Spleen (tissue), 7 donors: ENCODE data around the gene PTP4A1.

Source experiments
- POLR2A ChIP-seq, 3 donors: fragments of 450-650 bp; IDR thresholded peaks; one replicate each; pipeline ENCODE4 v1.5.1; 2017; ENCODE audit warnings: antibody characterized with exemption in 3 of 3, mild to moderate bottlenecking in 1 of 3
- POLR2AphosphoS5 ChIP-seq, 3 donors: sonication (generic); formaldehyde crosslinking; IDR thresholded peaks; one replicate each; pipeline ENCODE4 v1.5.1; 2017; ENCODE audit warnings: antibody characterized with exemption in 3 of 3
- TF ChIP-seq, protein P1 (sequence below), 11 experiments: fragments of 200-600 bp in 7 of 11; fragments of 450-650 bp in 4 of 11; sonication (generic) in 4 of 11; IDR thresholded peaks in 8 of 11; conservative IDR thresholded peaks in 3 of 11; 1 replicate in 7 of 11; 2 replicates in 4 of 11; pipeline versions ENCODE4 v1.4.0 to v1.8.0; 2016 to 2021; ENCODE audit warnings: antibody characterized with exemption in 11 of 11, inconsistent platforms in 4 of 11, mild to moderate bottlenecking in 1 of 11
- donor health status: DM: no; HTN: no; CAD: no; lungs with moderate emphysema.
- donor health status: DM: no; HTN: no; CAD: no.
- donor health status: DM: no; HTN: no; CAD: no.

DNA sequence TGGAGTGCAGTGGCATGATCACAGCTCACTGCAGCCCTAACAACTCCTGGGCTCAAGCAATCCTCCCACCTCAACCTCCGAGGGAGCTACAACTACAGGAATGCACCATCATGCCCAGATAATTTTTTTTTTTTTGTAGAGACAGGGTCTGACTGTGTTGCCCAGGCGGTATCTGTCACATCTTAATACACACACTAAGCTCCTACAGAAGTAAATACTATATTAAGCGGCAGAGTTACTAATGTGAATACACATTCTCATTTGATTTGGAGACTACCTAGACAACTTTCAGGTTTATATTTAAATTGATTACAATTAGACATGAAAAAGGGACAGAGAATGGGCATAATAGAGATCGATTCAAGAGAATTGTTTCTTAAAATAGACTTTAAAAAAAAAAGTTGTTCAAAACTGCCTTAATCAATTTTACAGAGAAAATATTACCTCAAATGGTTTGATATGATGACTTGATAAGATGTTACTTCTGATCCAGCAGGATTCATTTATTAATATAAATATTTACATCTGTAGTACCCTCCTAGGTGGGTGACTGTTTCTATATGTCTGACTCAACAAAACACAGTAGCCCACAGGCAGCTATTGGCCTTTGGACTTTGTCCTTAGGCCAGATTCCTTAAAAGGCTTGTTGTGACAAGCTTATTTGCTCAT, 7.1 kb upstream of the PTP4A1 start:
- TF ChIP-seq, protein P1, sequence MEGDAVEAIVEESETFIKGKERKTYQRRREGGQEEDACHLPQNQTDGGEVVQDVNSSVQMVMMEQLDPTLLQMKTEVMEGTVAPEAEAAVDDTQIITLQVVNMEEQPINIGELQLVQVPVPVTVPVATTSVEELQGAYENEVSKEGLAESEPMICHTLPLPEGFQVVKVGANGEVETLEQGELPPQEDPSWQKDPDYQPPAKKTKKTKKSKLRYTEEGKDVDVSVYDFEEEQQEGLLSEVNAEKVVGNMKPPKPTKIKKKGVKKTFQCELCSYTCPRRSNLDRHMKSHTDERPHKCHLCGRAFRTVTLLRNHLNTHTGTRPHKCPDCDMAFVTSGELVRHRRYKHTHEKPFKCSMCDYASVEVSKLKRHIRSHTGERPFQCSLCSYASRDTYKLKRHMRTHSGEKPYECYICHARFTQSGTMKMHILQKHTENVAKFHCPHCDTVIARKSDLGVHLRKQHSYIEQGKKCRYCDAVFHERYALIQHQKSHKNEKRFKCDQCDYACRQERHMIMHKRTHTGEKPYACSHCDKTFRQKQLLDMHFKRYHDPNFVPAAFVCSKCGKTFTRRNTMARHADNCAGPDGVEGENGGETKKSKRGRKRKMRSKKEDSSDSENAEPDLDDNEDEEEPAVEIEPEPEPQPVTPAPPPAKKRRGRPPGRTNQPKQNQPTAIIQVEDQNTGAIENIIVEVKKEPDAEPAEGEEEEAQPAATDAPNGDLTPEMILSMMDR (IDR thresholded peaks at IDR 0.05 in 8 of 11, conservative IDR thresholded peaks at IDR 0.05 in 3 of 11) = no peak
- TF ChIP-seq POLR2AphosphoS5 (IDR thresholded peaks at IDR 0.05) (no peak), POLR2A (IDR thresholded peaks at IDR 0.05) (no peak)
